ENCODE results near the gene PALM3.

The PALM3 gene

GRCh38 chr19:14004619-14005348 lies 57.1 kb downstream of the PALM3 start:
- peak in 40 of 51 donors; percentile 9 to 70 (median 39) for DNase-seq
